ENCODE measurements around the gene SLC24A3.

The SLC24A3 gene

GRCh38 chr20:19241440-19241839 lies 29.0 kb downstream of the SLC24A3 start:
- no peak for DNase-seq (ENCODE audit: low read depth in 2 of 2)

- no peak for DNase-seq (ENCODE audit: low read depth in 2 of 2)
These were observed 31.8 kb downstream of the SLC24A3 start for GRCh38 chr20:19244291-19244690.

- no peak for DNase-seq (ENCODE audit: low read depth in 2 of 2)
These were observed 36.9 kb downstream of the SLC24A3 start for GRCh38 chr20:19249106-19249879.

- no peak for DNase-seq (ENCODE audit: low read depth in 2 of 2)
These were observed 37.9 kb downstream of the SLC24A3 start for GRCh38 chr20:19250346-19250745.

GRCh38 chr20:19251506-19251905 lies 39.1 kb downstream of the SLC24A3 start:
- DNase-seq (ENCODE audit: low read depth in 2 of 2), result no peak

GRCh38 chr20:19251958-19252357 lies 39.5 kb downstream of the SLC24A3 start:
- DNase-seq (ENCODE audit: low read depth in 2 of 2), result no peak

- no peak for DNase-seq (ENCODE audit: low read depth in 2 of 2)
These were observed 40.1 kb downstream of the SLC24A3 start for GRCh38 chr20:19252451-19253120.

- DNase-seq (ENCODE audit: low read depth in 2 of 2), result no peak
These were observed 40.9 kb downstream of the SLC24A3 start for GRCh38 chr20:19253316-19253715.

GRCh38 chr20:19253916-19254820 lies 41.7 kb downstream of the SLC24A3 start:
- DNase-seq (ENCODE audit: low read depth in 2 of 2), result no peak

- no peak for DNase-seq (ENCODE audit: low read depth in 2 of 2)
These were observed 42.5 kb downstream of the SLC24A3 start for GRCh38 chr20:19254956-19255355.

- no peak for DNase-seq (ENCODE audit: low read depth in 2 of 2)
These were observed 43.6 kb downstream of the SLC24A3 start for GRCh38 chr20:19256085-19256484.

GRCh38 chr20:19256906-19257595 lies 44.6 kb downstream of the SLC24A3 start:
- no peak for DNase-seq (ENCODE audit: low read depth in 2 of 2)

GRCh38 chr20:19257865-19258264 lies 45.4 kb downstream of the SLC24A3 start:
- DNase-seq (ENCODE audit: low read depth in 2 of 2), result no peak

- no peak for DNase-seq (ENCODE audit: low read depth in 2 of 2)
These were observed 46.7 kb downstream of the SLC24A3 start for GRCh38 chr20:19259141-19259591.

GRCh38 chr20:19260412-19261090 lies 48.1 kb downstream of the SLC24A3 start:
- DNase-seq (ENCODE audit: low read depth in 2 of 2), result no peak

- no peak for DNase-seq (ENCODE audit: low read depth in 2 of 2)
These were observed 51.7 kb downstream of the SLC24A3 start for GRCh38 chr20:19264191-19264590.

- DNase-seq (ENCODE audit: low read depth in 2 of 2), result no peak
These were observed 53.4 kb downstream of the SLC24A3 start for GRCh38 chr20:19265646-19266374.

- DNase-seq (ENCODE audit: low read depth in 2 of 2), result no peak
These were observed 56.0 kb downstream of the SLC24A3 start for GRCh38 chr20:19268426-19268825.

GRCh38 chr20:19269737-19270340 lies 57.4 kb downstream of the SLC24A3 start:
- DNase-seq (ENCODE audit: low read depth in 2 of 2), result no peak
